ENCODE data around the gene ASIC1.

DNA sequence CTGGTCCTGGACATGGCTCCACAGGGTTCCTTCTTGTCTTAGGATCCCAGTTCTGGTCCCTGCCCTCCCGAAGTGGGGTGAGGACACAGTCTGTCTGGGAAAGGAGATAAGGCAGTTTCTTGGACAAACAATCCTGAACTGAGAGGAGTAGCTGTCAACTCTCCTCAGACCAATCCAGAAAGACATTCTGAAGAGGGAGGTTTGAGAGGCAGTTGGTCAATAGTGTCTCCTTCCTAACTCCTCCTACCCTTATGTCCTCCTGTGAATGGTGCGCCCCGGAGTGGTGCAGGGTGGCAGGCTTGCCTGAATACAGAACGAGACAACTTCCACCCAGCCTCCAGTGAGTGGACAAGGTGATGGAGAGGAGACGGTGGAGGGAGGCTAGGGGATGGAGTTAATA is 15.4 kb upstream of the ASIC1 start:
- TF ChIP-seq, protein P1, sequence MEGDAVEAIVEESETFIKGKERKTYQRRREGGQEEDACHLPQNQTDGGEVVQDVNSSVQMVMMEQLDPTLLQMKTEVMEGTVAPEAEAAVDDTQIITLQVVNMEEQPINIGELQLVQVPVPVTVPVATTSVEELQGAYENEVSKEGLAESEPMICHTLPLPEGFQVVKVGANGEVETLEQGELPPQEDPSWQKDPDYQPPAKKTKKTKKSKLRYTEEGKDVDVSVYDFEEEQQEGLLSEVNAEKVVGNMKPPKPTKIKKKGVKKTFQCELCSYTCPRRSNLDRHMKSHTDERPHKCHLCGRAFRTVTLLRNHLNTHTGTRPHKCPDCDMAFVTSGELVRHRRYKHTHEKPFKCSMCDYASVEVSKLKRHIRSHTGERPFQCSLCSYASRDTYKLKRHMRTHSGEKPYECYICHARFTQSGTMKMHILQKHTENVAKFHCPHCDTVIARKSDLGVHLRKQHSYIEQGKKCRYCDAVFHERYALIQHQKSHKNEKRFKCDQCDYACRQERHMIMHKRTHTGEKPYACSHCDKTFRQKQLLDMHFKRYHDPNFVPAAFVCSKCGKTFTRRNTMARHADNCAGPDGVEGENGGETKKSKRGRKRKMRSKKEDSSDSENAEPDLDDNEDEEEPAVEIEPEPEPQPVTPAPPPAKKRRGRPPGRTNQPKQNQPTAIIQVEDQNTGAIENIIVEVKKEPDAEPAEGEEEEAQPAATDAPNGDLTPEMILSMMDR (conservative IDR thresholded peaks at IDR 0.05; ENCODE audit: low read depth, low read length), result no peak
- no peak for TF ChIP-seq EZH2phosphoT487 (IDR thresholded peaks at IDR 0.05; ENCODE audit: borderline replicate concordance, low read length)

Measured in PC-3 (cell line).